Spleen (tissue), 11 donors: Measurements from ENCODE around the gene DLG2. TPM values are rescaled to one million over a fixed set of nuclear protein-coding genes. Genes with fewer than 3 reads are reported as not detected.

Experiments used
- DNase-seq: peaks from one replicate; pipeline ENCODE4 v3.0.0-alpha.2; 2020
- H3K27ac ChIP-seq, 8 donors: fragments of 200-600 bp; sonication (generic) in 7 of 8; 1 replicate in 4 of 8; 2 replicates in 4 of 8; pipeline versions ENCODE4 v1.5.0 to v1.8.0; 2016 to 2021; ENCODE audit warnings: inconsistent platforms in 4 of 8, mild to moderate bottlenecking in 4 of 8, moderate library complexity in 1 of 8
- H3K27me3 ChIP-seq, 7 donors: fragments of 200-600 bp; sonication (generic) in 6 of 7; replicated peaks in 1 of 7; 1 replicate in 4 of 7; 2 replicates in 3 of 7; pipeline versions ENCODE4 v1.5.0 to v1.8.0; 2016 to 2021; ENCODE audit warnings: inconsistent platforms in 3 of 7, mild to moderate bottlenecking in 1 of 7
- H3K36me3 ChIP-seq, 6 donors: fragments of 200-600 bp; sonication (generic) in 5 of 6; 1 replicate in 4 of 6; 2 replicates in 2 of 6; pipeline versions ENCODE4 v1.5.0 to v1.8.0; 2016 to 2021; ENCODE audit warnings: inconsistent platforms in 2 of 6
- H3K4me1 ChIP-seq, 6 donors: fragments of 200-600 bp; sonication (generic) in 5 of 6; 1 replicate in 3 of 6; 2 replicates in 3 of 6; pipeline versions ENCODE4 v1.5.0 to v1.8.0; 2016 to 2021; ENCODE audit warnings: inconsistent platforms in 3 of 6
- H3K4me3 ChIP-seq, 8 donors: fragments of 200-600 bp; sonication (generic) in 7 of 8; 1 replicate in 4 of 8; 2 replicates in 4 of 8; pipeline versions ENCODE4 v1.5.0 to v1.8.0; 2016 to 2021; ENCODE audit warnings: inconsistent platforms in 4 of 8, mild to moderate bottlenecking in 4 of 8, moderate library complexity in 2 of 8
- H3K9me3 ChIP-seq, 8 donors: fragments of 200-600 bp; sonication (generic) in 7 of 8; 1 replicate in 4 of 8; 2 replicates in 4 of 8; pipeline versions ENCODE4 v1.5.0 to v1.8.0; 2016 to 2021; ENCODE audit warnings: inconsistent platforms in 4 of 8
- POLR2A ChIP-seq, 3 donors: fragments of 450-650 bp; IDR thresholded peaks; one replicate each; pipeline ENCODE4 v1.5.1; 2017; ENCODE audit warnings: antibody characterized with exemption in 3 of 3, mild to moderate bottlenecking in 1 of 3
- POLR2AphosphoS5 ChIP-seq, 3 donors: sonication (generic); formaldehyde crosslinking; IDR thresholded peaks; one replicate each; pipeline ENCODE4 v1.5.1; 2017; ENCODE audit warnings: antibody characterized with exemption in 3 of 3
- WGBS, 5 donors: extraction: QIAGEN DNeasy Blood & Tissue Kit in 3 of 5; methylation state at CpG; one replicate each; pipeline versions ENCODE4 v1.1.5 to v1.1.7; 2013 to 2018; 5-methylcytosine and 5-hydroxymethylcytosine counted together
- intact Hi-C: fragments of 100-400 bp; cut with DNase I; formaldehyde crosslinking; loops from one replicate; pipeline ENCODE4 v1.15.0; 2023; ENCODE audit warnings: low total_unique reads
- polyA plus RNA-seq, 3 donors: library from polyadenylated mRNA; stranded (reverse); fragments of 200-250 nt; gene quantifications; one replicate each; pipeline ENCODE4 v1.2.1, GENCODE V29; 2013
- total RNA-seq, 7 donors: library from RNA; depleted of rRNA in 3 of 7; stranded (reverse); fragments of >200 nt in 3 of 7; fragmentation: NEBNext Ultra II Directional in 4 of 7; extraction: Animal tissue kit (Norgen Biotek cat#: 25700) in 4 of 7; gene quantifications; one replicate each; pipeline versions ENCODE4 v1.1.0 to v1.2.1, GENCODE V29; 2016 to 2021
- TF ChIP-seq, protein P1 (sequence below), 11 experiments: fragments of 200-600 bp in 7 of 11; fragments of 450-650 bp in 4 of 11; sonication (generic) in 4 of 11; IDR thresholded peaks in 8 of 11; conservative IDR thresholded peaks in 3 of 11; 1 replicate in 7 of 11; 2 replicates in 4 of 11; pipeline versions ENCODE4 v1.4.0 to v1.8.0; 2016 to 2021; ENCODE audit warnings: antibody characterized with exemption in 11 of 11, inconsistent platforms in 4 of 11, mild to moderate bottlenecking in 1 of 11
- donor health status: healthy with polysubstance abuse.
- donor health status: DM: no; HTN: no; CAD: no; lungs with moderate emphysema.
- donor health status: DM: no; HTN: no; CAD: no.
- donor health status: Bipolar disorder and iron deficiency.
- donor health status: healthy.
- donor health status: DM: no; HTN: no; CAD: no.
- donor health status: DM: yes; HTN: yes; CAD: no.

The DLG2 gene
- total and polyA plus RNA-seq, 10 donors, result 0.43 to 12.7 (median 7.9) TPM

DNA sequence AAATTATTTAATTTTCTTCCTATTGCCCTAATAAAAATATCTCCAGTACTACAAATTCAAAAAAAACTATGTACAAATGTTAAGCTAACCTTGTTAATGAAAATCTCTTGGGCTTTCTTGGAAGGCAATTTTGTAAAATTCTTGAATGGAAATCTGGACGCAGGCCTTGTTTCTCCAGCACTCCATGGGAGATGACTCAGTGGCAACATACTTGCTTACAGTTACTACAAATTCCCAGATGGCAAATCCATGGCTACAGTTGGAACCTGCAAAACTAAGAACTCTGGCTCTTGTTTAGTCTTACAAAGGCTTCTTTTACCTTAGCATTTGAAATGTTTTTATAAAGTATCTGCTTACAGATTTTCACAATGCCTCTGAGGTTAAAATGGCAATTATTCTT, 725.2 kb downstream of the DLG2 start:
- no peak for TF ChIP-seq POLR2AphosphoS5 (IDR thresholded peaks at IDR 0.05)
- no peak for TF ChIP-seq POLR2A (IDR thresholded peaks at IDR 0.05)
- TF ChIP-seq, protein P1, sequence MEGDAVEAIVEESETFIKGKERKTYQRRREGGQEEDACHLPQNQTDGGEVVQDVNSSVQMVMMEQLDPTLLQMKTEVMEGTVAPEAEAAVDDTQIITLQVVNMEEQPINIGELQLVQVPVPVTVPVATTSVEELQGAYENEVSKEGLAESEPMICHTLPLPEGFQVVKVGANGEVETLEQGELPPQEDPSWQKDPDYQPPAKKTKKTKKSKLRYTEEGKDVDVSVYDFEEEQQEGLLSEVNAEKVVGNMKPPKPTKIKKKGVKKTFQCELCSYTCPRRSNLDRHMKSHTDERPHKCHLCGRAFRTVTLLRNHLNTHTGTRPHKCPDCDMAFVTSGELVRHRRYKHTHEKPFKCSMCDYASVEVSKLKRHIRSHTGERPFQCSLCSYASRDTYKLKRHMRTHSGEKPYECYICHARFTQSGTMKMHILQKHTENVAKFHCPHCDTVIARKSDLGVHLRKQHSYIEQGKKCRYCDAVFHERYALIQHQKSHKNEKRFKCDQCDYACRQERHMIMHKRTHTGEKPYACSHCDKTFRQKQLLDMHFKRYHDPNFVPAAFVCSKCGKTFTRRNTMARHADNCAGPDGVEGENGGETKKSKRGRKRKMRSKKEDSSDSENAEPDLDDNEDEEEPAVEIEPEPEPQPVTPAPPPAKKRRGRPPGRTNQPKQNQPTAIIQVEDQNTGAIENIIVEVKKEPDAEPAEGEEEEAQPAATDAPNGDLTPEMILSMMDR (IDR thresholded peaks at IDR 0.05 in 8 of 11, conservative IDR thresholded peaks at IDR 0.05 in 3 of 11), result no peak
- Histone ChIP-seq H3K27ac (no peak overlapping the region), H3K4me1 (no peaks in the 10 kb centered on the region), H3K36me3 (no peaks in the 10 kb centered on the region), H3K27me3 (no peaks in the 10 kb centered on the region), H3K4me3 (no peak overlapping the region), H3K9me3 (peaks cover 0 to 7% (median 0%) of the 10 kb centered on the region in 8 donors)
- intact Hi-C loops, result no loop called here
- 79 to 93% (median 89%) methylated on average over 1 of the region's 1 CpG for WGBS, 5 donors
- no peak for DNase-seq

DNA sequence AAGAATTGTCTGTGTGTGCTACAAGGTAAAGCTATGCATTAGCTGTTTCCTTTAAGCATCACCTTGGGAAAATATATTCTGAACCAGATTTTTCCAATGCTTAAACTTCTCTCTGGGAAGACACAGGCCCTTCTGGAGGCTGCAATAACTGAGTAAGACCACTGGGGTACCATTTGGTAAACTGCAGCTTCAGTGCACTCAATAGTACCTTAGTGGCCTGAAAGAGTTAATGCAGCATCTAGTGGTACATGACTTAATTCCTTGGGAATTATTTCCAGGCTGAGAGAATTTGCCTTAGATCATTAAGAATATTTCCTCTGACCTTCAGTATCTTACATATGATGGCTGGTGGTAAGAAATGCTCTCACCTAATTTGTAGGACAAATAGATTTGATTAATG, 727.4 kb downstream of the DLG2 start:
- Histone ChIP-seq H3K4me3 (no peak overlapping the region), H3K27me3 (no peaks in the 10 kb centered on the region), H3K4me1 (no peaks in the 10 kb centered on the region), H3K36me3 (no peaks in the 10 kb centered on the region), H3K27ac (no peak overlapping the region), H3K9me3 (peaks cover 0 to 11% (median 0%) of the 10 kb centered on the region in 8 donors)
- DNase-seq, result no peak
- intact Hi-C loops, result no loop called here
- TF ChIP-seq, protein P1 (IDR thresholded peaks at IDR 0.05 in 8 of 11, conservative IDR thresholded peaks at IDR 0.05 in 3 of 11), result no peak
- TF ChIP-seq POLR2AphosphoS5 (IDR thresholded peaks at IDR 0.05), result no peak
- TF ChIP-seq POLR2A (IDR thresholded peaks at IDR 0.05), result no peak

DNA sequence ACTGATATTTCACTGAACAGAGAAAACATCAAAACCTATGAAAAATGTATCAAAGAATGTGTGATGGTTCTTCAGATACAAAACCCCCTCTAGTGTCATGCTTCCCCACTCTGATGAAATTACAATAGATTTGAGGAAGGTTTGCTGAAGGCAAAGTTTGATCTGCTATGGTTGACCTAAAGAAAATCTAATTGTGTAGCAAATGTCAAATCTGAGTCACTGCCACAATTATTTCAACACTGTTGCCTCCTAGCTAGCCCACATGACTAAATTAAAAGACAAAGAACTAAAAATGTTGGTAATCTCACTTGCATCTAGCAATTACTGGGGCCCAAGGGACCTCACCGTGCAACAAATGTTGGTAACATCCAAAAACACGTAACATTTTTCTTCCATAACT, 728.0 kb downstream of the DLG2 start:
- DNase-seq, result no peak
- Histone ChIP-seq H3K36me3 (no peaks in the 10 kb centered on the region), H3K4me3 (no peak overlapping the region), H3K9me3 (peaks cover 0 to 11% (median 0%) of the 10 kb centered on the region in 8 donors), H3K4me1 (no peaks in the 10 kb centered on the region), H3K27me3 (no peaks in the 10 kb centered on the region), H3K27ac (no peak overlapping the region)
- intact Hi-C loops, result no loop called here
- WGBS, 5 donors, result 94 to 96% (median 95%) methylated on average over 2 of the region's 2 CpGs
- TF ChIP-seq POLR2A (IDR thresholded peaks at IDR 0.05) (no peak), POLR2AphosphoS5 (IDR thresholded peaks at IDR 0.05) (no peak)
- TF ChIP-seq, protein P1 (IDR thresholded peaks at IDR 0.05 in 8 of 11, conservative IDR thresholded peaks at IDR 0.05 in 3 of 11), result no peak

DNA sequence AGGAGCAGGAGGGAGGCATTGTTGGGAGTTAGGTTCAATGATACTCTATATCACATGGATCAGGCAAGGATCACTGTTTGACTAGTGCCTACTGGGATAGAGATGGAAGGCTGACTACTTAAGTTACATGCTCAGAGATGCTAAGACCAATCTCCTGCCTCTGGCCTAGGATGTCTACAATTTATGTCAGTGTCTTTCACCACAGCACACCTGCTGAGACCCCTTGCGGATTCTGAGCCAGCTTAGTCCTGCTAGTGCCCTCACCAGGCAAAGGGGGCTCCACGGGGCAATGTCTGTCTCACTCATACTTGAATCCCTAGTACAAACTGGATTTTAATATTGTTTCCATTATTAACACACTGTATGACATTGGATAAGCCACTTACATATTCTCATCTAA, 732.5 kb downstream of the DLG2 start:
- TF ChIP-seq POLR2A (IDR thresholded peaks at IDR 0.05) (no peak), POLR2AphosphoS5 (IDR thresholded peaks at IDR 0.05) (no peak)
- TF ChIP-seq, protein P1 (IDR thresholded peaks at IDR 0.05 in 8 of 11, conservative IDR thresholded peaks at IDR 0.05 in 3 of 11), result no peak
- peaks cover 0 to 11% (median 0%) of the 10 kb centered on the region in 8 donors for H3K9me3 ChIP-seq
- intact Hi-C loops, result no loop called here
- DNase-seq, result no peak
- H3K4me1 ChIP-seq, result no peaks in the 10 kb centered on the region
- WGBS, 5 donors, result 80 to 91% (median 82%) methylated on average over 2 of the region's 2 CpGs
- no peaks in the 10 kb centered on the region for H3K36me3 ChIP-seq
- H3K27me3 ChIP-seq, result no peaks in the 10 kb centered on the region
- H3K4me3 ChIP-seq, result no peak overlapping the region
- no peak overlapping the region for H3K27ac ChIP-seq
